HFF-Myc (cell line): ENCODE data around the gene INPP5K.

Experiments used
- DNase-seq: peaks from one replicate; pipeline ENCODE4 v3.0.0-alpha.2; 2011; ENCODE audit warnings: low read depth; ENCODE audit errors: extremely low read depth
- H3K4me3 ChIP-seq: replicated peaks from 2 replicates; pipeline ENCODE4 v1.5.1; 2011; ENCODE audit warnings: low read depth, mild to moderate bottlenecking, control low read depth, low read length
- CTCF ChIP-seq: IDR thresholded peaks from 2 replicates; pipeline ENCODE4 v1.5.1; 2012; ENCODE audit warnings: mild to moderate bottlenecking, low read depth, low read length, control low read depth; ENCODE audit errors: missing control alignments

The INPP5K gene

GRCh38 chr17:1560101-1560857 lies 43.9 kb upstream of the INPP5K start:
- TF ChIP-seq CTCF = no peak
- no peak overlapping the region for H3K4me3 ChIP-seq
- DNase-seq = no peak

- DNase-seq = no peak
- H3K4me3 ChIP-seq = no peak overlapping the region
- TF ChIP-seq CTCF = no peak
Measured at GRCh38 chr17:1559047-1560043, 42.9 kb upstream of the INPP5K start.

- no peak for TF ChIP-seq CTCF
- no peak overlapping the region for H3K4me3 ChIP-seq
- DNase-seq = no peak
Measured at GRCh38 chr17:1558401-1558800, 42.0 kb upstream of the INPP5K start.

DNA sequence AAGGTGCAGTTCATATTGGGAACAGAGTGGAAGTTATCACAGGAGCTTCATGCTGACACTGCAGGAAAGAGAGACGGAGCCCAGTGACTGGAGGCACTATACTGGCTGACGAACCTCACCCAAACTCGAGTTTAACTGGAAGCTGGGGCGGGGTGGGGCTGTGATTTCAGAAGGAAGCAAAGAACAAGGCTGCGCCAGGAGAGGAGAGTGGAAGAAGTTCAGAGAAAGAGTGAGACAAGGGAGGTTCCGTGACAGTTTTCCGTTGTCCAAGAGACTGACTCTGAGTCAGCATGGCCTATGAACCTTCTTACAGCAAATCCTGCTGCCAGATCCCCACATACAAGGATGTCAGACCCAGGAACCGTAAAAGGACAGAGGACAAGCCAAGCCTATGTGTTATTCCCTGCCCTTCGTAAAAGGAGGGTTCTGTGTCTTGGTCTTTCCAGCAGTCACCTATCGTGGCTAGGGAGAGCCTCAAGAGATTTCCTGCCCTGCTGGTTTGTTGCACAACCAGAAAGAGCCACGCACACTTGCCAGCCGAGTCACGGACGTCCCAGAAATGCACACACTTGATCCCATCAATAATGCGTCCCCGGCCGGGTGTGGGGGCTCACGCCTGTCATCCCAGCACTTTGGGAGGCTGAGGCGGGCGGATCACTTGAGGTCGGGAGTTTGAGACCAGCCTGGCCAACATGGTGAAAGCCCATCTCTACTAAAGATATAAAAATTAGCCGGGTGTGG lies 41.1 kb upstream of the INPP5K start:
- H3K4me3 ChIP-seq = no peak overlapping the region
- no peak for TF ChIP-seq CTCF
- no peak for DNase-seq

GRCh38 chr17:1555651-1556471 lies 39.4 kb upstream of the INPP5K start:
- no peak for TF ChIP-seq CTCF
- no peak overlapping the region for H3K4me3 ChIP-seq
- DNase-seq = no peak
